Ovary (tissue), 9 donors: ENCODE measurements around the gene KCNMA1. TPM values are rescaled to one million over a fixed set of nuclear protein-coding genes. Genes with fewer than 3 reads are reported as not detected.

ENCODE experiments used
- DNase-seq, 5 donors: peaks; one replicate each; pipeline ENCODE4 v3.0.0-alpha.2; 2019 to 2020
- H3K27ac ChIP-seq, 2 donors: fragments of 200-600 bp; one replicate each; pipeline versions ENCODE4 v1.5.1 to v1.8.0; 2019 to 2022
- H3K27me3 ChIP-seq: fragments of 200-600 bp; one replicate; pipeline ENCODE4 v1.8.0; 2022
- H3K36me3 ChIP-seq: fragments of 200-600 bp; sonication (generic); one replicate; pipeline ENCODE4 v1.5.1; 2019
- H3K4me1 ChIP-seq: one replicate; pipeline ENCODE4 v1.8.1; 2013; ENCODE audit warnings: mild to moderate bottlenecking, moderate library complexity; ENCODE audit not compliant: insufficient read depth
- H3K4me3 ChIP-seq: fragments of 200-600 bp; sonication (generic); one replicate; pipeline ENCODE4 v1.5.1; 2017
- H3K9me3 ChIP-seq, 2 donors: fragments of 200-600 bp in 1 of 2; sonication (generic) in 1 of 2; one replicate each; pipeline versions ENCODE4 v1.5.1 to v1.8.1; 2013 to 2019; ENCODE audit warnings: mild to moderate bottlenecking in 1 of 2, moderate library complexity in 1 of 2
- EP300 ChIP-seq: sonication (generic); formaldehyde crosslinking; IDR thresholded peaks from one replicate; pipeline ENCODE4 v1.6.1; 2017; ENCODE audit warnings: antibody characterized with exemption
- POLR2A ChIP-seq: fragments of 450-650 bp; IDR thresholded peaks from one replicate; pipeline ENCODE4 v1.6.1; 2017; ENCODE audit warnings: antibody characterized with exemption, mild to moderate bottlenecking, moderate library complexity
- WGBS, 3 donors: extraction: QIAGEN DNeasy Blood & Tissue Kit in 1 of 3; methylation state at CpG; one replicate each; pipeline versions ENCODE4 v1.1.5 to v1.1.7; 2013 to 2017; 5-methylcytosine and 5-hydroxymethylcytosine counted together
- intact Hi-C, 4 donors: fragments of 100-400 bp; cut with DNase I; formaldehyde crosslinking; loops; one replicate each; pipeline versions ENCODE4 v1.11.0 to v1.15.1; 2022 to 2023
- polyA plus RNA-seq, 2 donors: library from polyadenylated mRNA; stranded (reverse); fragments of 200-250 nt in 1 of 2; fragments of 350-450 nt in 1 of 2; fragmentation: Illumina TruSeq in 1 of 2; extraction: RNeasy Lipid Tissue Mini Kit (QIAGEN cat#74804) in 1 of 2; gene quantifications; one replicate each; pipeline ENCODE4 v1.2.3, GENCODE V29; 2013 to 2014
- total RNA-seq, 7 donors: library from RNA; depleted of rRNA in 2 of 7; stranded (reverse); fragments of >200 nt in 2 of 7; fragmentation: NEBNext Ultra II Directional in 3 of 7; extraction: Animal tissue kit (Norgen Biotek cat#: 25700) in 3 of 7; gene quantifications; one replicate each; pipeline versions ENCODE4 v1.1.0 to v1.2.4, GENCODE V29; 2016 to 2023
- TF ChIP-seq, protein P1 (sequence below), 3 donors: fragments of 450-650 bp in 2 of 3; fragments of 200-600 bp in 1 of 3; IDR thresholded peaks; one replicate each; pipeline versions ENCODE4 v1.5.1 to v1.8.0; 2016 to 2022; ENCODE audit warnings: antibody characterized with exemption in 3 of 3, mild to moderate bottlenecking in 1 of 3
- donor health status: DM: no; HTN: no; CAD: no; lungs with moderate emphysema.
- donor health status: DM: no; HTN: no; CAD: no.
- donor health status: Bipolar disorder and iron deficiency.
- donor health status: DM: yes; HTN: yes; CAD: no.
- donor health status: DM: no; HTN: no; CAD: no.
- donor health status: DM: yes; HTN: yes; CAD: no.

The KCNMA1 gene
- total and polyA plus RNA-seq, 9 donors: 7.0 to 83.8 (median 25.1) TPM

DNA sequence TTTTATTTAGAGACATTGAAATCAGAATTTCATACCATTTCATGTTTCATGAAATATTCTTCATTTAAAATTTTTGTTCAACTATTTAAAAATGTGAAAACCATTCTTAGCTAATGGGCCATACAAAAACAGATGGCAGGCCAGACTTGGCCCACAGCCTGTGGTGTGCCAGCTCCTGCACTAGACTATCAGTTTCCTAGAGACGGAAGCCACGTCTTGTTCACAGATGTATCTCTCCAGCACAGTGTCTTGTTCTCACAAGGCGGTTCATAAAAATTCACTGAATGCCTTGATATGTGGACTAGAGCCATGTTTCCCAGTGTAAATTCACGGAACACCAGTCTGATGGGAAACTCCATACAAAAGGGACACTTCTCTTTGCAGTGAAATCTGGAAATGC is 216.0 kb downstream of the KCNMA1 start:
- Histone ChIP-seq H3K4me1 (peaks cover 21% of the 10 kb centered on the region), H3K27me3 (no peaks in the 10 kb centered on the region), H3K9me3 (no peaks in the 10 kb centered on the region), H3K4me3 (no peak overlapping the region), H3K27ac (no peak overlapping the region), H3K36me3 (no peaks in the 10 kb centered on the region)
- intact Hi-C loops: no loop called here
- TF ChIP-seq POLR2A: no peak
- TF ChIP-seq, protein P1, sequence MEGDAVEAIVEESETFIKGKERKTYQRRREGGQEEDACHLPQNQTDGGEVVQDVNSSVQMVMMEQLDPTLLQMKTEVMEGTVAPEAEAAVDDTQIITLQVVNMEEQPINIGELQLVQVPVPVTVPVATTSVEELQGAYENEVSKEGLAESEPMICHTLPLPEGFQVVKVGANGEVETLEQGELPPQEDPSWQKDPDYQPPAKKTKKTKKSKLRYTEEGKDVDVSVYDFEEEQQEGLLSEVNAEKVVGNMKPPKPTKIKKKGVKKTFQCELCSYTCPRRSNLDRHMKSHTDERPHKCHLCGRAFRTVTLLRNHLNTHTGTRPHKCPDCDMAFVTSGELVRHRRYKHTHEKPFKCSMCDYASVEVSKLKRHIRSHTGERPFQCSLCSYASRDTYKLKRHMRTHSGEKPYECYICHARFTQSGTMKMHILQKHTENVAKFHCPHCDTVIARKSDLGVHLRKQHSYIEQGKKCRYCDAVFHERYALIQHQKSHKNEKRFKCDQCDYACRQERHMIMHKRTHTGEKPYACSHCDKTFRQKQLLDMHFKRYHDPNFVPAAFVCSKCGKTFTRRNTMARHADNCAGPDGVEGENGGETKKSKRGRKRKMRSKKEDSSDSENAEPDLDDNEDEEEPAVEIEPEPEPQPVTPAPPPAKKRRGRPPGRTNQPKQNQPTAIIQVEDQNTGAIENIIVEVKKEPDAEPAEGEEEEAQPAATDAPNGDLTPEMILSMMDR (IDR thresholded peaks at IDR 0.05): no peak
- no peak for TF ChIP-seq EP300
- no peak for DNase-seq
- WGBS, 3 donors: 83 to 90% (median 86%) methylated on average over 4 of the region's 4 CpGs

DNA sequence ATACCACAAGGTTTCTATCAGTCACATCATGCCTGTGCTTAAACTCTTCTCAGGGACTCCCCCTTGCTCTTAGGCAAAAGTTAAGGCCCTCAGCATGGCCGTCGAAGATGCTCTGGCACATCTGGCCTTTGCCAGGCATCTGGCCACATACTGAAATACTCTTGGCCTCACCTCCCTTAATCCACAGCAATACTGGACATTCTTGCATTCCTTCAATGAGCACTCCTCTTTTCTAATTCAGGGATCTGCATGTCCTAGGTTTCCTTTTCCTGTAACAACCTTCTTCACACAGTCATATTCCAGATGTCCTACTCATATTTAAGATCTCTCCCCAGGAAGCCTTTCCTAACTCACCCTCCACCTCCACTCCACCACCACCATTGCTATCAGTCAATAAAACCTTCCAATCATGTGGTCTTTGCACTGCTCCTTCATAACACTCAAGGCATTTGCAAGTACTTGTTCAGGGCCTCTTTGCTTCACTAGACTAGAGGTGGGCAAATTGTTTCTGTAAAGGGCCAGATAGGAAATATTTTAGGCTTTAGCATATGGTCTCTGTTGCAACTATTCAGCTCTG is 216.6 kb downstream of the KCNMA1 start:
- Histone ChIP-seq H3K27ac (no peak overlapping the region), H3K4me3 (no peak overlapping the region)

DNA sequence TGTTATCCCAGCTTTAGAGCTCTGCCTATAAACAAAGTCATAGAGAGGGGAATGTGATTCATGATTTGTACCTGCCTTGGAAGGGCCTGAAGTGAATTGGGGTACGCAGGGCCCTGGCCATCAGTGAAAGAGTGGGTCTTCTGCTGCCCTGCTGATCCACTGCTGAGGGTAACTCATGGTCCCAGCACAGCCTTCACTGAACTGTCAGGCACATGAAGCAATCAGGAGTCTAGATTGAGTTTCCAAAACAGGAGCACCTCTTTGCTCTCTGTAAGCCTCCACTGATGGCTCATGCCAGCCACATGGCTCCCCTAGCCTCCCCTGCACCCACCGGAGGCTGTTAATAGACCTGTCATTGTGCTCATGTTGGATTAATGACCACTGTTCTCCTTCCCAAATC is 217.6 kb downstream of the KCNMA1 start:
- intact Hi-C loops: no loop called here
- Histone ChIP-seq H3K36me3 (no peaks in the 10 kb centered on the region), H3K4me1 (peaks cover 27% of the 10 kb centered on the region), H3K27me3 (no peaks in the 10 kb centered on the region), H3K9me3 (no peaks in the 10 kb centered on the region), H3K4me3 (no peak overlapping the region), H3K27ac (no peak overlapping the region)
- TF ChIP-seq, protein P1 (IDR thresholded peaks at IDR 0.05): no peak
- TF ChIP-seq POLR2A (no peak), EP300 (no peak)
- no peak for DNase-seq
- WGBS, 3 donors: 96 to 100% (median 97%) methylated on average over 2 of the region's 2 CpGs

More for the DNA sequence above, 216.6 kb downstream of the KCNMA1 start:
- Histone ChIP-seq H3K4me1 (peaks cover 26% of the 10 kb centered on the region), H3K36me3 (no peaks in the 10 kb centered on the region), H3K9me3 (no peaks in the 10 kb centered on the region), H3K27me3 (no peaks in the 10 kb centered on the region)
- TF ChIP-seq, protein P1 (IDR thresholded peaks at IDR 0.05): no peak
- TF ChIP-seq EP300 (no peak), POLR2A (no peak)
- WGBS, 3 donors: 73 to 79% (median 77%) methylated on average over 2 of the region's 2 CpGs
- DNase-seq: no peak
- intact Hi-C loops: no loop called here

DNA sequence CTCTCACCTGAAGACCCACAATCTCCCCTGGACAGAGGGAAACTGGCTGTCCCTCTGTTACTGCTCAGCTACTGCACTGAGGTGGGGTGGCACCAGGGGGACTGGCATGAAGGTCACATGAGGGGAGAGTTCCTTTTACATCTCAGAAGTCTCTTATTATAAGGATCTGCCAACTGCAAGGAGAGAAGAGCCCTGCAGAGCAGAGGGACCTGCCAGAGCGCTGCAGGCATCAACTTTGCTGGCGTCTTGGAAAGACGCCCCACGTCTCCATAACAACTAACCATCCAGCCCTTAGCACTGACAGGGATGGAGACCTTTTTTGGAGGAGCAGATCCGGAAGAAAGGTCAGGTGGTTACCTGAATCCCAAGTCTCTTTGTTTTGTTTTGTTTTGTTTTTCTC is 218.6 kb downstream of the KCNMA1 start:
- WGBS, 3 donors: 82 to 95% (median 95%) methylated on average over 5 of the region's 5 CpGs
- H3K9me3 ChIP-seq: no peaks in the 10 kb centered on the region
- H3K27me3 ChIP-seq: no peaks in the 10 kb centered on the region
- no peak for TF ChIP-seq EP300
- TF ChIP-seq POLR2A: no peak
- TF ChIP-seq, protein P1 (IDR thresholded peaks at IDR 0.05): no peak
- H3K36me3 ChIP-seq: no peaks in the 10 kb centered on the region
- no peak overlapping the region for H3K27ac ChIP-seq
- H3K4me1 ChIP-seq: peaks cover 25% of the 10 kb centered on the region
- no peak overlapping the region for H3K4me3 ChIP-seq
- no peak for DNase-seq
- intact Hi-C loops: no loop called here
